Transverse colon (tissue), 4 donors: Measurements from ENCODE around the gene POLRMT.

ENCODE experiments used
- EP300 ChIP-seq: sonication (generic); formaldehyde crosslinking; IDR thresholded peaks from one replicate; pipeline ENCODE4 v1.6.1; 2017; ENCODE audit warnings: antibody characterized with exemption, low read depth
- POLR2A ChIP-seq: fragments of 450-650 bp; IDR thresholded peaks from one replicate; pipeline ENCODE4 v1.6.1; 2016; ENCODE audit warnings: antibody characterized with exemption, mild to moderate bottlenecking, moderate library complexity
- POLR2AphosphoS5 ChIP-seq, 3 donors: sonication (generic); formaldehyde crosslinking; IDR thresholded peaks; one replicate each; pipeline ENCODE4 v1.6.1; 2016; ENCODE audit warnings: antibody characterized with exemption in 3 of 3
- TF ChIP-seq, protein P1 (sequence below), 5 experiments: fragments of 200-600 bp in 3 of 5; fragments of 450-650 bp in 2 of 5; sonication (generic) in 3 of 5; IDR thresholded peaks; 1 replicate in 2 of 5; 2 replicates in 3 of 5; pipeline ENCODE4 v1.5.1; 2016 to 2017; ENCODE audit warnings: antibody characterized with exemption in 5 of 5, inconsistent platforms in 3 of 5, mild to moderate bottlenecking in 2 of 5, moderate library complexity in 1 of 5

DNA sequence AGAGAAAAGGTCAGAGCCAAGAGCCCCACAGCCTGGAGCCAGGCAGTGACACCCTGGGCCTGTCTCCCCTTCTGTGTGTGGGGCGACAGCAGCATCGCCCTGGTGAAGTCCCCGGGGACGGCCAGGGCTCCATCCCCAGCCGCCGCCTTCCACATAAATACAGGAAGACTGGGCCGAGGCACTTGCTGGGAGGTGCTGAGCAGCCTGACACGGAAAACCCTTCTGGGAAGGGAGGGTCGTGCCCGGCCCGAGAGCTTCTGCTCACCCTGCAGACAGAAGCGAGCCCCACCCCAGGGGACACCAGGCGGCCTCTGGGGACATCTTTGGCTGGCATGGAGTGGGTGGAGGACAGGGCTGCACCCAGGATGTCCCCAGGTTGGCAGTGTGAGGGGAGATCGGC, 11.5 kb upstream of the POLRMT start:
- TF ChIP-seq, protein P1, sequence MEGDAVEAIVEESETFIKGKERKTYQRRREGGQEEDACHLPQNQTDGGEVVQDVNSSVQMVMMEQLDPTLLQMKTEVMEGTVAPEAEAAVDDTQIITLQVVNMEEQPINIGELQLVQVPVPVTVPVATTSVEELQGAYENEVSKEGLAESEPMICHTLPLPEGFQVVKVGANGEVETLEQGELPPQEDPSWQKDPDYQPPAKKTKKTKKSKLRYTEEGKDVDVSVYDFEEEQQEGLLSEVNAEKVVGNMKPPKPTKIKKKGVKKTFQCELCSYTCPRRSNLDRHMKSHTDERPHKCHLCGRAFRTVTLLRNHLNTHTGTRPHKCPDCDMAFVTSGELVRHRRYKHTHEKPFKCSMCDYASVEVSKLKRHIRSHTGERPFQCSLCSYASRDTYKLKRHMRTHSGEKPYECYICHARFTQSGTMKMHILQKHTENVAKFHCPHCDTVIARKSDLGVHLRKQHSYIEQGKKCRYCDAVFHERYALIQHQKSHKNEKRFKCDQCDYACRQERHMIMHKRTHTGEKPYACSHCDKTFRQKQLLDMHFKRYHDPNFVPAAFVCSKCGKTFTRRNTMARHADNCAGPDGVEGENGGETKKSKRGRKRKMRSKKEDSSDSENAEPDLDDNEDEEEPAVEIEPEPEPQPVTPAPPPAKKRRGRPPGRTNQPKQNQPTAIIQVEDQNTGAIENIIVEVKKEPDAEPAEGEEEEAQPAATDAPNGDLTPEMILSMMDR (IDR thresholded peaks at IDR 0.05), result no peak
- no peak for TF ChIP-seq POLR2A
- TF ChIP-seq POLR2AphosphoS5 (IDR thresholded peaks at IDR 0.05), result no peak
- TF ChIP-seq EP300, result no peak
